BE2C (cell line): ENCODE measurements around the gene ST8SIA4.

Source experiments
- DNase-seq: peaks from one replicate; pipeline ENCODE4 v3.0.0-alpha.2; 2020
- H3K27me3 ChIP-seq: fragments of 250-450 bp; sonication (Bioruptor Pico); 2 replicates; pipeline ENCODE4 v1.5.1; 2020; ENCODE audit warnings: mild to moderate bottlenecking
- H3K36me3 ChIP-seq: fragments of 250-450 bp; sonication (Bioruptor Pico); 2 replicates; pipeline ENCODE4 v1.5.1; 2020; ENCODE audit warnings: mild to moderate bottlenecking
- H3K4me1 ChIP-seq: fragments of 250-450 bp; sonication (Bioruptor Pico); 2 replicates; pipeline ENCODE4 v1.5.1; 2020
- H3K4me3 ChIP-seq: 2 replicates; pipeline ENCODE4 v1.5.1; 2011; ENCODE audit warnings: low read depth, low read length
- H3K9me3 ChIP-seq: fragments of 250-450 bp; sonication (Bioruptor Pico); 2 replicates; pipeline ENCODE4 v1.5.1; 2020
- TF ChIP-seq, protein P1 (sequence below): IDR thresholded peaks from 2 replicates; pipeline ENCODE4 v1.5.1; 2012; ENCODE audit warnings: mild to moderate bottlenecking, low read depth, low read length

Gene ST8SIA4

DNA sequence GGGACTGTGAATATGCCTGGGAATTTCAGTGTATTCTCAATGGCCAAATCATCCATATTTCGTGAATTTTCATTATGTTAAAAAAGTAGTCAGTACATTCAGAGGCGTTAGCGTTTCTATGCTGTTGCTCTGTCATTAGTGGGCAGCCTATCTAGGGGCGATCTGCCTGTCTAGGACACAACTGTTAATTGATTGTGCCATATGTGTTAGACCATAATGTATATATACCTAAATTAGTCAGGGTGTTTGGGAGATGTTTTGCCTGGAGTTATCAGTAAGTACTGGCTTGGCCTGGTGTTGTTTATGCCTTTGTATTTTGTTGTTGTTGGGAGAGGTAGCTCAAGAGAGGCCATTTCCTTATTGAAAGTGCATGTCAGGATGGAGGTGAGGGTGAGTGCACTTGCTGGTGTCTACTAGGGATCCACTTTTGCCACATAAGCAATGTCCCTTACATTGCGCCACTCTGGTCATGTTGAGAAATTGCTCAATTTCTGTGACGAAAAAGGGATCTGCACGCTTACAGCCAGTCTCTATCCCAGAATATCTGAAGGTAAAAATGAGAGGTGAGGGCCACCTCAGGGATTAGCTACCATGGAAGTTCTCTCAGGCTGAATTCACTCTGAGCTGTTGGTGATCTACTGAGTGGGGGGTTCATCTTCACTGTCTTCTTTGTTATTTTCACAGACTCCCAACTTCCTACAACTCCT lies 123.3 kb downstream of the ST8SIA4 start:
- H3K9me3 ChIP-seq = no peaks in the 10 kb centered on the region
- no peak for DNase-seq

DNA sequence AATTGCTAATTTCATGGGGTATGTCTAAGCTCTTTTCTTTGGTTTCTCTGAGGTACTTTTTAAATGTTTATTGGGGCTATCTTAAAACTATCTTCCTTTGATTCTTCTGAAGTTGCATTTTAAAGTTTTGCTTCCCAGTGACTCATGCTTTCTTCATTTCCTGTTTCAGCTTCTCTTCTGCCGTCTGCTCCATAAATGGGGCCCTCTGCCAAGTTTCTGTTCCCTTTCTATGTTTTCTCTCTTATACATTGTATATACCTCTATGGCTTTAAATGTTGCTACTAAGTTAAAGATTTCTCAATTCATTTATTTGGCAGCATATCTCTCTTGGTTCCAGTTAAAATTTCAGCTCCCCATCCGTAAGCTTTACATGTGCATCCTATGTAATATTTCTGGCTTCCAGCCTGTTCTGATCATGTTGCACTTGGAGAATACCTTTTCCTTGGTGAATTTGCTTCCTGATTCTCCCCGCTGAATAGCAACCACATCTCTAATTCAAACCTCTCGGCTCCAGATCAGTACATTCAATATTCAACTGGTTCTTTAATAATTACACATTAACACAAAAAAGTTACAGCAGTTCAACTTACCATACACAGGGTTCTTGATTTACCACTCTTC lies 125.3 kb downstream of the ST8SIA4 start:
- Histone ChIP-seq H3K4me1 (peaks cover 8% of the 10 kb centered on the region), H3K4me3 (no peak overlapping the region), H3K27me3 (no peaks in the 10 kb centered on the region), H3K36me3 (no peaks in the 10 kb centered on the region), H3K9me3 (no peaks in the 10 kb centered on the region)
- TF ChIP-seq, protein P1, sequence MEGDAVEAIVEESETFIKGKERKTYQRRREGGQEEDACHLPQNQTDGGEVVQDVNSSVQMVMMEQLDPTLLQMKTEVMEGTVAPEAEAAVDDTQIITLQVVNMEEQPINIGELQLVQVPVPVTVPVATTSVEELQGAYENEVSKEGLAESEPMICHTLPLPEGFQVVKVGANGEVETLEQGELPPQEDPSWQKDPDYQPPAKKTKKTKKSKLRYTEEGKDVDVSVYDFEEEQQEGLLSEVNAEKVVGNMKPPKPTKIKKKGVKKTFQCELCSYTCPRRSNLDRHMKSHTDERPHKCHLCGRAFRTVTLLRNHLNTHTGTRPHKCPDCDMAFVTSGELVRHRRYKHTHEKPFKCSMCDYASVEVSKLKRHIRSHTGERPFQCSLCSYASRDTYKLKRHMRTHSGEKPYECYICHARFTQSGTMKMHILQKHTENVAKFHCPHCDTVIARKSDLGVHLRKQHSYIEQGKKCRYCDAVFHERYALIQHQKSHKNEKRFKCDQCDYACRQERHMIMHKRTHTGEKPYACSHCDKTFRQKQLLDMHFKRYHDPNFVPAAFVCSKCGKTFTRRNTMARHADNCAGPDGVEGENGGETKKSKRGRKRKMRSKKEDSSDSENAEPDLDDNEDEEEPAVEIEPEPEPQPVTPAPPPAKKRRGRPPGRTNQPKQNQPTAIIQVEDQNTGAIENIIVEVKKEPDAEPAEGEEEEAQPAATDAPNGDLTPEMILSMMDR = no peak
- no peak for DNase-seq

More for the DNA sequence above, 123.3 kb downstream of the ST8SIA4 start:
- TF ChIP-seq, protein P1 = no peak
- Histone ChIP-seq H3K4me3 (no peak overlapping the region), H3K4me1 (peaks cover 8% of the 10 kb centered on the region), H3K27me3 (no peaks in the 10 kb centered on the region), H3K36me3 (no peaks in the 10 kb centered on the region)

DNA sequence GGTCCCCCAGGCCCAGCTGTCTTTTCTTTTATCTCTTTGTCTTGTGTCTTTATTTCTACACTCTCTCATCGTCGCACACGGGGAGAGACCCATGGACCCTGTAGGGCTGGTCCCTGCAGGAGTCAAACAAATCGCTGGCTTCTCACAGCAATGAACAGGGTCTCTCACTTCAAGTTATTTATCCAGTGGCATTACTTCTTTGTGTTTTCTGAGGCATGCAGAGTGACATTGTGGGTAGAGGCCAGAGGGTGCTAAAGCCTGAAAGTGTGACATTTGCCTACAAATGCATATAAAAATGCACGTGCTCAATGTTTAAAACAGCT lies 127.6 kb downstream of the ST8SIA4 start:
- Histone ChIP-seq H3K9me3 (no peaks in the 10 kb centered on the region), H3K4me3 (no peak overlapping the region), H3K4me1 (peaks cover 10% of the 10 kb centered on the region), H3K27me3 (no peaks in the 10 kb centered on the region), H3K36me3 (no peaks in the 10 kb centered on the region)
- TF ChIP-seq, protein P1 = no peak
- DNase-seq = no peak

DNA sequence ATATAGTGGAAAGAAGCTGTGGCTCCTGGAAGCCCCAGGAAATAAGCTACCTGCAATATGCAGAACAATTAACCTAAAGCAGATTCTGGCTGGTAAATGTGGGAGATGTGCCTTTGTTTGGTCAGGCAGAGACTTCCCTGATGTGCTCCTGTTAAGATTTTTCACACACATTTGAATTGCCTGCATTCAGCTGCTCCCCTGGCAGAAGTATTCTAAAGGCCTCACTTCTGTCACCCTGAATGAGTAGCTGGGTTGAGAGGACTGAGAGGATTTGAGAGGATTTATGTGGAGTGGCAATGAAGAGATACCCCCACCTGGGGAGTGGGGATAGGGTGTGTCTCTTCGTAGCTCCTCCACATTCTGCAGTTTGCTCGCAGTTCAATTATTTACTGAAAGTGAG lies 130.5 kb downstream of the ST8SIA4 start:
- H3K4me1 ChIP-seq = peaks cover 5% of the 10 kb centered on the region
- no peaks in the 10 kb centered on the region for H3K9me3 ChIP-seq
- no peaks in the 10 kb centered on the region for H3K36me3 ChIP-seq
- H3K27me3 ChIP-seq = no peaks in the 10 kb centered on the region
- no peak for DNase-seq
- TF ChIP-seq, protein P1 = no peak
- no peak overlapping the region for H3K4me3 ChIP-seq

DNA sequence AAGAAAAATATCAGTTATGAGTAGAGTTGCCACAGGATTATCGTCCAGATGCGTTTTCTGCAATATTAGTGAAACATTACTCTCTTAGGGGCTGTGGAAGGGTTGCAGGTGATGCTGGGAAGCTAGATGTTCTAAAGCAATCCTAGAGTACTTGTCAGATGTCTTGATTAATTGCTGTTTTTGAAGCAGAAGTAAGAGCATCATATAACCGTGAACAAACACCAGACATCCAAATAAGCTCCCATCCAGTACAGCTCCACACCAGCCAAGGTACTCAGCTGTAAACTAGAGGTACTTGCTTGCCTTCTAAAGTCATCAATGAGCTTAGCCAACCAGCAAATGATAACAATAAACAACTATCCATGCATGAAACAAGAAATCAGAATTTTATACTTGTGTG lies 131.1 kb downstream of the ST8SIA4 start:
- TF ChIP-seq, protein P1 = no peak
- Histone ChIP-seq H3K36me3 (no peaks in the 10 kb centered on the region), H3K4me1 (0 out of 2 replicates have a peak, but pooled peaks cover 2% of the 10 kb centered on the region), H3K9me3 (no peaks in the 10 kb centered on the region), H3K27me3 (no peaks in the 10 kb centered on the region), H3K4me3 (no peak overlapping the region)
- no peak for DNase-seq

DNA sequence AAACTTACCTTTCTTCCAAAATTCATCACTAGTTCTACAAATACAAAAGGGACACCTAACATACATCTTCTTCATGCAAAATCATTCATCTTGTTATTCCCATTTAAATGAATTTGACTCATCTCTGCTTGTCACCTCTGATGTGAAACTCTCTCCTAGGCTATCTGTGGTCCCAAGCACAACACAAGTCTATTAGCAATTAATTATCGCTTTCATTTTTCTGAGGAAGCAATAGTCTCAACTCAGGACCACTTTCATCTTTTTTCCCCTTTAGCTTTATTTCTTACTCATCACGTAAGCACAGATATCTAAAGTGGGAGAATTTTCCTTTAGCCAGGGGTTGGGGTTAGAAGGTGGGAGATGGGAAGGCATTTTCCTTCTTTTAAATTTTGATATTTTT lies 131.9 kb downstream of the ST8SIA4 start:
- Histone ChIP-seq H3K9me3 (no peaks in the 10 kb centered on the region), H3K4me3 (no peak overlapping the region), H3K36me3 (no peaks in the 10 kb centered on the region), H3K4me1 (0 out of 2 replicates have a peak, but pooled peaks cover 2% of the 10 kb centered on the region), H3K27me3 (no peaks in the 10 kb centered on the region)
- DNase-seq = no peak
- TF ChIP-seq, protein P1 = no peak
